MCF 10A (cell line): ENCODE results near the gene ULBP3. TPM values are rescaled to one million over a fixed set of nuclear protein-coding genes. Genes with fewer than 3 reads are reported as not detected.

ENCODE experiments used
- BruUV-seq: library from RNA; stranded (reverse); fragments of 400-500 nt; replicated peaks from 2 replicates; lab custom pipeline; 2021; lab: Mats Ljungman, UMichigan
- CTCF ChIA-PET: fragments of 300-600 bp; sonication (Branson Sonifier 250); formaldehyde crosslinking; extraction: SDS; loops from one replicate; lab custom pipeline; 2021; ENCODE audit warnings: antibody characterized with exemption, inconsistent platforms; lab: Yijun Ruan, JAX
- POLR2A ChIA-PET: fragments of 300-600, 350-650 bp; sonication (Branson Sonifier 250); formaldehyde crosslinking; extraction: SDS; loops from one replicate; lab custom pipeline; 2020; ENCODE audit warnings: antibody characterized with exemption, inconsistent platforms; lab: Yijun Ruan, JAX
- DNase-seq: peaks from one replicate; pipeline ENCODE4 v3.0.0-alpha.2; 2018; ENCODE audit not compliant: unreplicated experiment
- H3K27ac Mint-ChIP-seq: one replicate; pipeline ENCODE4 v1.8.0; 2022; ENCODE audit warnings: mild to moderate bottlenecking, low read depth, mixed read lengths; ENCODE audit not compliant: unreplicated experiment
- H3K27me3 Mint-ChIP-seq: one replicate; pipeline ENCODE4 v1.8.0; 2022; ENCODE audit warnings: mixed read lengths; ENCODE audit not compliant: insufficient read depth, unreplicated experiment
- H3K36me3 Mint-ChIP-seq: one replicate; pipeline ENCODE4 v1.8.0; 2022; ENCODE audit warnings: mild to moderate bottlenecking, moderate library complexity, mixed read lengths; ENCODE audit not compliant: insufficient read depth, unreplicated experiment
- H3K4me1 Mint-ChIP-seq: one replicate; pipeline ENCODE4 v1.8.0; 2022; ENCODE audit warnings: mixed read lengths; ENCODE audit not compliant: insufficient read depth, unreplicated experiment
- H3K4me3 Mint-ChIP-seq: one replicate; pipeline ENCODE4 v1.8.0; 2022; ENCODE audit warnings: mild to moderate bottlenecking, moderate library complexity, mixed read lengths; ENCODE audit not compliant: unreplicated experiment
- H3K9me3 Mint-ChIP-seq: one replicate; pipeline ENCODE4 v1.8.0; 2022; ENCODE audit warnings: mixed read lengths; ENCODE audit not compliant: unreplicated experiment
- intact Hi-C: fragments of 100-400 bp; cut with micrococcal nuclease; formaldehyde crosslinking; loops from 2 replicates; pipeline ENCODE4 v1.14.1; 2022
- total RNA-seq: library from RNA; stranded (reverse); gene quantifications from 2 replicates; pipeline ENCODE4 v1.2.3, GENCODE V29; 2022
- TF ChIP-seq, protein P1 (sequence below): fragments of 200-600 bp; IDR thresholded peaks from one replicate; pipeline ENCODE4 v1.8.0; 2022; ENCODE audit warnings: antibody characterized with exemption, mild to moderate bottlenecking; ENCODE audit not compliant: unreplicated experiment

Gene ULBP3
- total RNA-seq, 1 experiment from 2014 or later, result 4.9 TPM

DNA sequence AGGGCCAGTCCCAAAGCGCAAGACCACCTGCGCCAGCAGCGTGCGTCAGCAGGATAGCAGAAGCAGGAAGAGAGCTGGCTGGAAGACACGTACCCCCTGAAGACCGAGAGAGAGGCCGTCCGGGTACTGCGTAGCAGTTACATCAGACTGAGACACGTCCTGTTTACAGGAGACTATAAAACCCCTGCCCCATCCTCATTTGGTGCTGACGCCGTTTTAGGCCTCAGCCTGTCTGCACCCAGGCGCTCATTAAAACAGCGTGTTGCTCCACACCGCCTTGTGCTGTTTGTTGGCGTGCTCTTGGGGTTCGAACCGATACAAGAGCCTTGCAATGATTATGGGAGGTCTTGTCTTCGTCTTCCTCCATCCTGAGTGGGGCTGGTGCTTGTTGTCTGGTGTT lies 31.8 kb upstream of the ULBP3 start:
- DNase-seq, result no peak
- no peaks in the 10 kb centered on the region for H3K4me1 Mint-ChIP-seq
- no peak overlapping the region for H3K4me3 Mint-ChIP-seq
- CTCF ChIA-PET, result no interaction called here
- no TSS peak for BruUV-seq
- H3K36me3 Mint-ChIP-seq, result no peaks in the 10 kb centered on the region
- TF ChIP-seq, protein P1, sequence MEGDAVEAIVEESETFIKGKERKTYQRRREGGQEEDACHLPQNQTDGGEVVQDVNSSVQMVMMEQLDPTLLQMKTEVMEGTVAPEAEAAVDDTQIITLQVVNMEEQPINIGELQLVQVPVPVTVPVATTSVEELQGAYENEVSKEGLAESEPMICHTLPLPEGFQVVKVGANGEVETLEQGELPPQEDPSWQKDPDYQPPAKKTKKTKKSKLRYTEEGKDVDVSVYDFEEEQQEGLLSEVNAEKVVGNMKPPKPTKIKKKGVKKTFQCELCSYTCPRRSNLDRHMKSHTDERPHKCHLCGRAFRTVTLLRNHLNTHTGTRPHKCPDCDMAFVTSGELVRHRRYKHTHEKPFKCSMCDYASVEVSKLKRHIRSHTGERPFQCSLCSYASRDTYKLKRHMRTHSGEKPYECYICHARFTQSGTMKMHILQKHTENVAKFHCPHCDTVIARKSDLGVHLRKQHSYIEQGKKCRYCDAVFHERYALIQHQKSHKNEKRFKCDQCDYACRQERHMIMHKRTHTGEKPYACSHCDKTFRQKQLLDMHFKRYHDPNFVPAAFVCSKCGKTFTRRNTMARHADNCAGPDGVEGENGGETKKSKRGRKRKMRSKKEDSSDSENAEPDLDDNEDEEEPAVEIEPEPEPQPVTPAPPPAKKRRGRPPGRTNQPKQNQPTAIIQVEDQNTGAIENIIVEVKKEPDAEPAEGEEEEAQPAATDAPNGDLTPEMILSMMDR, result no peak
- no peaks in the 10 kb centered on the region for H3K9me3 Mint-ChIP-seq
- H3K27ac Mint-ChIP-seq, result no peak overlapping the region
- peaks cover 4% of the 10 kb centered on the region for H3K27me3 Mint-ChIP-seq
- POLR2A ChIA-PET, result no interaction called here
- intact Hi-C loops, result no loop called here

DNA sequence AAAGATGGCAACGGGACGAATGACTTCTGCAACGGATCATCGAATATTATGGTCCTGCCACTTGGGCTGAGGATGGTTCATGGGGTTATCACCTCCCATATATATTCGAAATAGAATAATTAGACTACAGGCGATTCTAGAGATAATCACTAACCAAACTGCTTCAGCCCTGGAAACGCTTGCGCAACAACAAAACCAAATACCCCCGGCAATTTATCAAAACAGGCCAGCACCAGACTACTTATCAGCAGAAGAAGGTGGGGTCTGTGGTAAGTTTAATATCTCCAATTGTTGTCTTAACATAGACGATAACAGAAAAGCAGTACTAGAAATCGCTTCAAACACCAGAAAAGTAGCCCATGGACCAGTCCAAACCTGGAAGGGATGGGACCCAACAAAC lies 31.0 kb upstream of the ULBP3 start:
- no peak for DNase-seq
- ChIA-PET POLR2A (no interaction called here), CTCF (no interaction called here)
- Mint-ChIP-seq H3K9me3 (no peaks in the 10 kb centered on the region), H3K27me3 (peaks cover 11% of the 10 kb centered on the region), H3K36me3 (no peaks in the 10 kb centered on the region), H3K27ac (no peak overlapping the region), H3K4me1 (no peaks in the 10 kb centered on the region), H3K4me3 (no peak overlapping the region)
- intact Hi-C loops, result no loop called here
- TF ChIP-seq, protein P1, result no peak
- no TSS peak for BruUV-seq

DNA sequence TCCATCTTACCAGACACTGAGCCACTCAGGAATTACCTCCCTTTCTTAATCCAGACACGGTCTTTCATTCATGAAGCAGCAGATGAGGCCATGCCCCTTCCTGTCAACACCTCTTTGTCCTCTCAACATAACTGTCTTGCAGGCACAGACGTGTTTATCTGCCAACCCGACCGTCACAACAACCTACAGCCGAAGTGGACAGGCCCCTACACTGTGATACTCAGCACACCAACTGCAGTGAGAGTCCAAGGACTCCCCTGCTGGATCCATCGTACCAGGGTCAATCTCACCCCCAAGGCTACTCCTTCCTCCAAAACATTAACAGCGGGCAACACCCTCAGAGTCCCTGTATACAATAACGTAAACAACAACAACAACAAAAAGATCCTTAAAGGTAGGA lies 30.6 kb upstream of the ULBP3 start:
- no peak for DNase-seq
- ChIA-PET CTCF (no interaction called here), POLR2A (no interaction called here)
- TF ChIP-seq, protein P1, result no peak
- no peaks in the 10 kb centered on the region for H3K36me3 Mint-ChIP-seq
- no peaks in the 10 kb centered on the region for H3K4me1 Mint-ChIP-seq
- H3K9me3 Mint-ChIP-seq, result no peaks in the 10 kb centered on the region
- no peak overlapping the region for H3K27ac Mint-ChIP-seq
- peaks cover 15% of the 10 kb centered on the region for H3K27me3 Mint-ChIP-seq
- BruUV-seq, result no TSS peak
- no peak overlapping the region for H3K4me3 Mint-ChIP-seq
- intact Hi-C loops, result no loop called here

DNA sequence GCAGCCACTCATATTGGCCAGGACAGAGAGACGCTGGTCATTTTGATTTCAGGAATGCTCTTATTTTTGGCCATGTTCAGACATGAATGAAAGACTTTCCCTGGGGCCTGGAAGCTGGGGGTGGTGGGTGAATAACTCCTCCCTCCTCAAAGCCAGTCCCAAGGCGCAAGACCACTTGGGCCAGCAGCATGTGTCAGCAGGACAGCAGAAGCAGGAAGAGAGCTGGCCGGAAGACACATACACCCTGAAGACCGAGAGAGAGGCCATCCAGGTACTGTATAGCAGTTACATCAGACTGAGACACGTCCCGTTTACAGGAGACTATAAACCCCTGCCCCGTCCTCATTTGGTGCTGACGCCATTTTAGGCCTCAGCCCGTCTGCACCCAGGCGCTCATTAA lies 29.2 kb upstream of the ULBP3 start:
- Mint-ChIP-seq H3K4me1 (no peaks in the 10 kb centered on the region), H3K4me3 (no peak overlapping the region), H3K27me3 (peaks cover 15% of the 10 kb centered on the region), H3K9me3 (no peaks in the 10 kb centered on the region), H3K27ac (no peak overlapping the region), H3K36me3 (no peaks in the 10 kb centered on the region)
- POLR2A ChIA-PET, result no interaction called here
- TF ChIP-seq, protein P1, result no peak
- CTCF ChIA-PET, result interaction anchor here (1.0 to 1.1 kb wide), 2 partner anchors 9 to 50 kb away, joined by 3 to 6 read pairs; no protein-coding TSS in a partner anchor
- no TSS peak for BruUV-seq
- intact Hi-C loops, result no loop called here
- no peak for DNase-seq
